PC-3 (cell line): ENCODE measurements around the gene CASP14. TPM values are rescaled to one million over a fixed set of nuclear protein-coding genes. Genes with fewer than 3 reads are reported as not detected.

ENCODE experiments used
- ATAC-seq: fragments of 200-7000 bp; cut with Tn5 transposase; 2 replicates; pipeline ENCODE4 v1.9.1; 2020; ENCODE audit warnings: mild to moderate bottlenecking, moderate library complexity
- BruUV-seq: library from RNA; stranded (reverse); fragments of 400-500 nt; replicated peaks from 2 replicates; lab custom pipeline; 2021; lab: Mats Ljungman, UMichigan
- CTCF ChIA-PET: fragments of 300-600 bp; sonication (Branson Sonifier 250); formaldehyde crosslinking; loops from one replicate; lab custom pipeline; 2022; ENCODE audit warnings: antibody characterized with exemption; lab: Charles Lee
- POLR2A ChIA-PET: fragments of 300-600 bp; sonication (Branson Sonifier 250); formaldehyde crosslinking; loops from one replicate; lab custom pipeline; 2022; ENCODE audit warnings: antibody characterized with exemption; ENCODE audit not compliant: unreplicated experiment; lab: Charles Lee
- DNase-seq: peaks from one replicate; pipeline ENCODE4 v3.0.0-alpha.2; 2015
- H2AFZ ChIP-seq: fragments of 300-600 bp; sonication (generic); 2 replicates; pipeline ENCODE4 v1.6.0; 2016; ENCODE audit warnings: antibody characterized with exemption, low read length
- H3F3A ChIP-seq: fragments of 300-600 bp; sonication (generic); one replicate; pipeline ENCODE4 v1.6.0; 2017; ENCODE audit warnings: antibody characterized with exemption, low read length, control low read depth, mild to moderate bottlenecking; ENCODE audit not compliant: unreplicated experiment
- H3K27ac ChIP-seq: fragments of 300-600 bp; sonication (generic); 2 replicates; pipeline ENCODE4 v1.5.1; 2016; ENCODE audit warnings: mild to moderate bottlenecking, low read length
- H3K27me3 ChIP-seq: fragments of 300-600 bp; sonication (generic); 2 replicates; pipeline ENCODE4 v1.6.1; 2016; ENCODE audit warnings: low read length, mixed read lengths
- H3K36me3 ChIP-seq: fragments of 300-600 bp; sonication (generic); 2 replicates; pipeline ENCODE4 v1.6.1; 2016; ENCODE audit warnings: low read depth, mixed run types, low read length, mixed read lengths
- H3K4me1 ChIP-seq: fragments of 300-600 bp; sonication (generic); 2 replicates; pipeline ENCODE4 v1.5.1; 2016; ENCODE audit warnings: low read length; ENCODE audit not compliant: insufficient read depth
- H3K4me2 ChIP-seq: fragments of 300-600 bp; sonication (generic); 2 replicates; pipeline ENCODE4 v1.6.0; 2016; ENCODE audit warnings: low read length
- H3K4me3 ChIP-seq: fragments of 300-600 bp; sonication (generic); 2 replicates; pipeline ENCODE4 v1.5.1; 2016; ENCODE audit warnings: mild to moderate bottlenecking, low read length, mixed read lengths
- H3K79me2 ChIP-seq: fragments of 300-600 bp; sonication (generic); 2 replicates; pipeline ENCODE4 v1.6.1; 2017; ENCODE audit warnings: low read length, mixed read lengths
- H3K9ac ChIP-seq: fragments of 300-600 bp; sonication (generic); 2 replicates; pipeline ENCODE4 v1.6.0; 2016; ENCODE audit warnings: mild to moderate bottlenecking, low read length
- H3K9me2 ChIP-seq: fragments of 300-600 bp; sonication (generic); replicated peaks from 2 replicates; pipeline ENCODE4 v1.6.1; 2016; ENCODE audit warnings: mixed run types, low read length, mixed read lengths
- H3K9me3 ChIP-seq: fragments of 300-600 bp; sonication (generic); 2 replicates; pipeline ENCODE4 v1.6.1; 2016; ENCODE audit warnings: low read length, mixed read lengths
- H4K20me1 ChIP-seq: fragments of 300-600 bp; sonication (generic); 2 replicates; pipeline ENCODE4 v1.6.1; 2016; ENCODE audit warnings: low read length, mixed read lengths
- CTCF ChIP-seq: fragments of 300-600 bp; sonication (generic); conservative IDR thresholded peaks from 2 replicates; pipeline ENCODE4 v1.5.1; 2017; ENCODE audit warnings: antibody characterized with exemption, low read depth, mild to moderate bottlenecking, low read length
- EZH2 ChIP-seq: fragments of 300-600 bp; sonication (generic); IDR thresholded peaks from one replicate; pipeline ENCODE4 v1.6.1; 2017; ENCODE audit warnings: antibody characterized with exemption, mild to moderate bottlenecking, low read length; ENCODE audit not compliant: unreplicated experiment
- EZH2phosphoT487 ChIP-seq: fragments of 300-600 bp; sonication (generic); IDR thresholded peaks from 2 replicates; pipeline ENCODE4 v1.6.1; 2018; ENCODE audit warnings: mild to moderate bottlenecking, antibody characterized with exemption, low read length, borderline replicate concordance
- intact Hi-C: fragments of 100-400 bp; cut with micrococcal nuclease; formaldehyde crosslinking; loops from 2 replicates; pipeline ENCODE4 v1.9.0; 2023
- total RNA-seq: library from RNA; depleted of rRNA; stranded (reverse); fragments of >200 nt; gene quantifications from 2 replicates; pipeline ENCODE4 v1.2.3, GENCODE V29; 2014

The CASP14 gene
- total RNA-seq, 1 experiment from 2014 or later: 5.0 TPM

GRCh38 chr19:15035795-15036311, 13.4 kb upstream of the CASP14 start:
- no peak for TF ChIP-seq EZH2phosphoT487
- TF ChIP-seq CTCF: no peak
- no peak for TF ChIP-seq EZH2
- Histone ChIP-seq H3K27ac (no peak overlapping the region), H3K9ac (no peak overlapping the region), H3K4me3 (no peak overlapping the region), H2AFZ (no peak overlapping the region), H3K4me1 (peaks cover 30% of the 10 kb centered on the region), H3K36me3 (no peaks in the 10 kb centered on the region), H3K9me3 (no peaks in the 10 kb centered on the region), H4K20me1 (no peaks in the 10 kb centered on the region), H3K79me2 (no peaks in the 10 kb centered on the region), H3K4me2 (no peak overlapping the region), H3F3A (no peaks in the 10 kb centered on the region), H3K9me2 (no peaks in the 10 kb centered on the region), H3K27me3 (no peaks in the 10 kb centered on the region)
- BruUV-seq: no TSS peak
- intact Hi-C loops: no loop called here
- ChIA-PET CTCF (no interaction called here), POLR2A (no interaction called here)
- no peak for DNase-seq
- ATAC-seq: no peak

GRCh38 chr19:15037586-15037985, 11.7 kb upstream of the CASP14 start:
- intact Hi-C loops: no loop called here
- ATAC-seq (no peak), DNase-seq (no peak)
- POLR2A ChIA-PET: no interaction called here
- CTCF ChIA-PET: no interaction called here
- TF ChIP-seq EZH2phosphoT487 (no peak), CTCF (no peak), EZH2 (no peak)
- H3K9me3 ChIP-seq: no peaks in the 10 kb centered on the region
- H3K27me3 ChIP-seq: no peaks in the 10 kb centered on the region
- H3K4me2 ChIP-seq: peak overlapping the region; percentile 45; the same call in 1 of the 2 replicates
- BruUV-seq: no TSS peak
- H4K20me1 ChIP-seq: no peaks in the 10 kb centered on the region
- H3F3A ChIP-seq: no peaks in the 10 kb centered on the region
- H3K9ac ChIP-seq: no peak overlapping the region
- no peaks in the 10 kb centered on the region for H3K79me2 ChIP-seq
- no peaks in the 10 kb centered on the region for H3K9me2 ChIP-seq
- H3K36me3 ChIP-seq: no peaks in the 10 kb centered on the region
- H3K4me3 ChIP-seq: no peak overlapping the region
- no peak overlapping the region for H3K27ac ChIP-seq
- no peak overlapping the region for H2AFZ ChIP-seq
- H3K4me1 ChIP-seq: peaks cover 30% of the 10 kb centered on the region

GRCh38 chr19:15038294-15038693, 11.0 kb upstream of the CASP14 start:
- H3K4me3 ChIP-seq: no peak overlapping the region
- TF ChIP-seq EZH2 (no peak), CTCF (no peak), EZH2phosphoT487 (no peak)
- peak; percentile 60 for ATAC-seq

More at GRCh38 chr19:15038294-15038693, 11.0 kb upstream of the CASP14 start:
- BruUV-seq: no TSS peak
- H3K36me3 ChIP-seq: no peaks in the 10 kb centered on the region
- H4K20me1 ChIP-seq: no peaks in the 10 kb centered on the region
- H3F3A ChIP-seq: no peaks in the 10 kb centered on the region
- H2AFZ ChIP-seq: no peak overlapping the region
- H3K79me2 ChIP-seq: no peaks in the 10 kb centered on the region
- no peaks in the 10 kb centered on the region for H3K9me3 ChIP-seq
- H3K9ac ChIP-seq: no peak overlapping the region
- POLR2A ChIA-PET: no interaction called here
- H3K4me1 ChIP-seq: peaks cover 30% of the 10 kb centered on the region
- DNase-seq: peak; percentile 93
- H3K27ac ChIP-seq: no peak overlapping the region
- peak overlapping the region; percentile 45 for H3K4me2 ChIP-seq
- intact Hi-C loops: no loop called here
- H3K9me2 ChIP-seq: no peaks in the 10 kb centered on the region
- H3K27me3 ChIP-seq: no peaks in the 10 kb centered on the region
- CTCF ChIA-PET: no interaction called here
